ENCODE measurements around the gene SH3RF3.

The SH3RF3 gene

GRCh38 chr2:109437325-109438090 lies 308.5 kb downstream of the SH3RF3 start:
- no peak for DNase-seq (ENCODE audit: low read depth)

GRCh38 chr2:109438146-109438545 lies 309.1 kb downstream of the SH3RF3 start:
- DNase-seq (ENCODE audit: low read depth) = no peak

- no peak for DNase-seq (ENCODE audit: low read depth)
Observed at GRCh38 chr2:109438773-109439389, 309.9 kb downstream of the SH3RF3 start.

GRCh38 chr2:109439390-109439786 lies 310.4 kb downstream of the SH3RF3 start:
- DNase-seq (ENCODE audit: low read depth) = no peak

- DNase-seq (ENCODE audit: low read depth) = no peak
Observed at GRCh38 chr2:109439986-109440385, 311.0 kb downstream of the SH3RF3 start.

- DNase-seq (ENCODE audit: low read depth) = no peak
Observed at GRCh38 chr2:109440499-109441156, 311.6 kb downstream of the SH3RF3 start.

GRCh38 chr2:109442715-109443319 lies 313.8 kb downstream of the SH3RF3 start:
- no peak for DNase-seq (ENCODE audit: low read depth)

- no peak for DNase-seq (ENCODE audit: low read depth)
Observed at GRCh38 chr2:109444916-109445315, 315.9 kb downstream of the SH3RF3 start.

GRCh38 chr2:109446278-109447131 lies 317.5 kb downstream of the SH3RF3 start:
- no peak for DNase-seq (ENCODE audit: low read depth)

GRCh38 chr2:109447251-109447661 lies 318.3 kb downstream of the SH3RF3 start:
- no peak for DNase-seq (ENCODE audit: low read depth)

GRCh38 chr2:109447776-109448175 lies 318.8 kb downstream of the SH3RF3 start:
- no peak for DNase-seq (ENCODE audit: low read depth)

- DNase-seq (ENCODE audit: low read depth) = no peak
Observed at GRCh38 chr2:109448207-109448606, 319.2 kb downstream of the SH3RF3 start.

- DNase-seq (ENCODE audit: low read depth) = no peak
Observed at GRCh38 chr2:109448946-109449788, 320.2 kb downstream of the SH3RF3 start.

- DNase-seq (ENCODE audit: low read depth) = no peak
Observed at GRCh38 chr2:109450574-109451273, 321.7 kb downstream of the SH3RF3 start.

GRCh38 chr2:109451671-109452070 lies 322.7 kb downstream of the SH3RF3 start:
- no peak for DNase-seq (ENCODE audit: low read depth)

GRCh38 chr2:109452318-109453305 lies 323.6 kb downstream of the SH3RF3 start:
- no peak for DNase-seq (ENCODE audit: low read depth)

- DNase-seq (ENCODE audit: low read depth) = no peak
Observed at GRCh38 chr2:109453371-109453995, 324.5 kb downstream of the SH3RF3 start.

GRCh38 chr2:109454304-109454703 lies 325.3 kb downstream of the SH3RF3 start:
- DNase-seq (ENCODE audit: low read depth) = no peak

All from activated T-helper 9 cell treated with anti-CD3 and anti-CD28 coated beads, Interleukin-2, amount 50 U/mL, for 16 hours (primary cell).